ENCODE results near the gene TMEM258. TPM values are rescaled to one million over a fixed set of nuclear protein-coding genes. Genes with fewer than 3 reads are reported as not detected.

The TMEM258 gene
- total RNA-seq = 28.5 TPM

GRCh38 chr11:61792310-61793082 is at the start of gene TMEM258, which contains the start of gene FEN1:
TSS of gene TMEM258 (minus strand) at chr11:61792599. CDS start at chr11:61792558, 41 bp downstream.
TSS of gene FEN1 (plus strand) at chr11:61792911. CDS start at chr11:61795362, 2,451 bp downstream.

DNA sequence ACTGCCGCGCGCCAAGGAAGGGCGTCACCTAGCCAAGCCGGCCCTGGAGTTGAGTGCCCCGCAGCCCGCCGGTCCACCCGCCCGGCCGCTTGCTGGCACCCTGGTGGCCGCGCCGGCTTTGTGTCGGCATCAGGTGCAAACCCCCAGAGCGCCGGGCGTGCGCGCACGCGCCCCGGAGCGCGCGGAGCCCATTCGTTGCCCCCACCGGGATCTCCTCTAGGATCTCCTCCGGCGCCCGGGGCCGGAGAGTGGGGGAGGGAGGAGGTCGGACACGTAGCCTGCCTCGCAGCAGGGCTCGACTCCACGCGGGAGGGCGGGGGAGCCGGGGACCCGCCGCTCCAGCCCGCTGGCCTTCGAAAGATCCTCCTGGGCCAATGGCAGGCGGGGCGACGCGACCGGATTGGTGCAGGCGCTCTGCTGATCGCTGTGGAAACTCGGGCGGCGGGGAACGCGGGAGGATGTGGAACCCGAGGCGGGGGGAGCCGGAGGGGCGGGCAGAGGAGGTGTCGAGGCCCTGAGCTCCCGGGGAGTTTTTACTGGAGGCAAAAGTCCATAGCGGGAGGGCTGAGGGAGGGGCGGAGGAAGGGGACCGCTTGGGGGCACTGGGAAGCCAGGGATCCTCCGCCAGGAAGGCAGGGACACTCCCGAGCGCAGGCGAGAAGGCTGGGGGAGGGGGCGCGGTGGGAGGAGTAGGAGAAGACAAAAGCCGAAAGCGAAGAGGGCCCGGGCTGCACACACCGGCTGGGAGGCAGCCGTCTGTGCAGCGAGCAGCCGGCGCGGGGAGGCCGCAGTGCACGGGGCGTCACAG is 35.4 kb upstream of the TMEM258 start, which contains the start of gene FADS2:
FADS2 (plus strand) TSS at position 730 of the 808 bp plus-strand sequence. CDS start 91 bp downstream, outside the sequence.

DNA sequence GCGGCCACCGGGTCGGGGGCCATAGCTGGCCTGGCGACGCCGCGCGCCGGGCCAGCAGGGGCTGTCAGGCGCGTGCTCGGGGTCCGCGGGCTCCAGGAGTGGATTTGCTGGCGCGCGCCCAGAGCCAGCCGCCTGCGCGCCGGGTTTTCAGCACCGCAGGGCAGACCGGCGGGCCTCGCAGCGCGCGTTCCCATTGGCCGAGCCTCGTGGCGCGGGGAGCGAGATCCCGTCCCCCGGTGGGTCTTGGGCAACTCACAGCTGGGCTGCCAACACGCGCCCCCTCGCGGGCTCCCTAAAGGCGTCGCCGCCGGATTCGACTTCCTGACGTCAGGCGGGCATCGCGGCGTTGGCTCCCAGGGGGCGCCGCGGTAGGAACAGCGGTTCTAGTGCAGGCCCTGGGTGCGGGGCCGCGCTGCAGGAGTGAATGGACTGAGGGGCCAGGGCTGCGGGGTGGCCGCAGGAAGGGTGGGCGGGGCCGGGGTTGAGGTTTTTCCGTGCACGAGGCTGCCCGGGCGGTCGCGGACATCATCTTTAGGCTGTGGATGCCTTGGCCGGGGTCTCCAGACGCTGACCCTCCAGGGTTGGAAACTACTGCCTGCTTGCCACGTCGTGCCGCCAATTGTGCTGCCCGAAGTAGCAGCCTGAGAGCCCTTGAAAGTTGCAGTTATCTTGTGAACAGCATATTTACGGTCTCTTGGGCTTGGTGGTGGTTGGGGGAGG is 24.5 kb upstream of the TMEM258 start, which contains the start of gene FADS1:
FADS1 (minus strand) TSS at position 268 of the 720 bp plus-strand sequence; CDS start at position 194, 74 bp downstream.

DNA sequence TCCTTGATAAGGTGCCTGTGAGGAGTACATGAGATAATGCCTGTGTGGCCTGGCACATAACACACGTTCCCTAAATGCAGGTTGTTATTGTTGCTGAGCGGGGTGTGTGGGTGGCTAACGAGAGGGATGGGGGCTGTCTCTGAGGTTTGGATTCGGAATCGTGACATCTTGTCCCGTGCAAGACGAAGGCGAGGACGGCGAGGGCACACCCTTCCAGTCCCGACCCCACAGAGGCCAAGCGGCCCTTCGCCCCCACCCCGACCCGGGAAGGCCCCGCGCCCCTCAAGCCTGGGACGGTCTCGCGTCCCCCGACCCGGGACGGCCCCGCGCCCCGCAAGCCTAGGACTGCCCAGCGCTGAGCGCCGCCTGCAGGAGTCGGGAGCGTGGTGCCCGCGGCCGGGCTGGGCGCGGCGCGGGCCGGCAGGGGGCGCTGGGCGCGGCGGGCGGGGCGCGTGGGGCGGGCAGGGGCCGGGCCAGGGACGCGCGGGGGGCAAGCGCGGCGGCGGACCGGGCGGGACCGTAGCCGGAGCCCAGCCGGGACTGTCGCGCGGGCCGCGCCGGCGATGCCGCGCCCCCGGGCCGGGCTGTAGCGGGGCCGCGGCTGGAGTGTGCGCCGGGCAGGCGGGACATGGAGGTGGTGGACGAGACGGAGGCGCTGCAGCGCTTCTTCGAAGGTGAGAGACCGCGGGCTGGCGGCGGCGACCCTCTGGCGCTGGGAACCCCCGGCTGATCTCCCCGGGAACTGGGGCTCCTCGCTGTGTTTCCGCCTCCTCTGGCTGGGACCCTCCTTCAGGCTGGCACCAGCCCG is 40.1 kb downstream of the TMEM258 start, which contains the start of gene MYRF:
MYRF (plus strand) TSS at position 520 of the 808 bp plus-strand sequence; CDS start at position 629, 109 bp downstream.

Other genes starting within 250 kb of the TMEM258 start
- 27.4 TPM for gene SYT7, start 211.5 kb downstream of the TMEM258 start, total RNA-seq
- 4.5 TPM for gene DAGLA, start 112.2 kb downstream of the TMEM258 start, total RNA-seq
- gene MYRF, start 40.0 kb downstream of the TMEM258 start, total RNA-seq = 20.1 TPM
- 28.0 TPM for gene FEN1, start 312 bp upstream of the TMEM258 start, total RNA-seq
- gene FADS1, start 24.4 kb upstream of the TMEM258 start, total RNA-seq = 52.4 TPM
- 46.1 TPM for gene FADS2, start 35.7 kb upstream of the TMEM258 start, total RNA-seq
- gene FADS3, start 98.9 kb upstream of the TMEM258 start, total RNA-seq = 34.5 TPM
- gene RAB3IL1, start 125.0 kb upstream of the TMEM258 start, total RNA-seq = 23.4 TPM
- 66.5 TPM for gene BEST1, start 157.8 kb upstream of the TMEM258 start, total RNA-seq
- gene FTH1, start 175.0 kb upstream of the TMEM258 start, total RNA-seq = 779 TPM